ENCODE measurements around the gene NFASC. TPM values are rescaled to one million over a fixed set of nuclear protein-coding genes. Genes with fewer than 3 reads are reported as not detected.
A peak's percentile ranks its signal among the peaks of the same experiment; 100 is the strongest.

The NFASC gene
- total and polyA plus RNA-seq, 2 donors from 2014 or later: 23.2 to 29.9 TPM

- Histone ChIP-seq H3K9ac (ENCODE audit: low read length in 3 of 3) (no peak overlapping the region), H3K4me3 (ENCODE audit: low read length in 3 of 3) (no peak overlapping the region), H3K9me3 (ENCODE audit: control insufficient read depth in 2 of 3, insufficient read depth in 1 of 3, low read length in 3 of 3) (no peaks in the 10 kb centered on the region), H3K27me3 (ENCODE audit: control insufficient read depth, insufficient read depth, low read length) (no peaks in the 10 kb centered on the region), H3K36me3 (ENCODE audit: control insufficient read depth in 2 of 3, insufficient read depth in 3 of 3, low read length in 3 of 3) (no peaks in the 10 kb centered on the region), H3K27ac (ENCODE audit: low read depth in 2 of 2, low read length in 2 of 2) (no peak overlapping the region), H3K4me1 (ENCODE audit: control insufficient read depth in 2 of 3, insufficient read depth in 2 of 3, low read depth in 1 of 3, low read length in 3 of 3) (peaks cover 0 to 2% (median 0%) of the 10 kb centered on the region in 3 donors)
- FAIRE-seq (no peak), DNase-seq (no peak)
- TF ChIP-seq, protein P1, sequence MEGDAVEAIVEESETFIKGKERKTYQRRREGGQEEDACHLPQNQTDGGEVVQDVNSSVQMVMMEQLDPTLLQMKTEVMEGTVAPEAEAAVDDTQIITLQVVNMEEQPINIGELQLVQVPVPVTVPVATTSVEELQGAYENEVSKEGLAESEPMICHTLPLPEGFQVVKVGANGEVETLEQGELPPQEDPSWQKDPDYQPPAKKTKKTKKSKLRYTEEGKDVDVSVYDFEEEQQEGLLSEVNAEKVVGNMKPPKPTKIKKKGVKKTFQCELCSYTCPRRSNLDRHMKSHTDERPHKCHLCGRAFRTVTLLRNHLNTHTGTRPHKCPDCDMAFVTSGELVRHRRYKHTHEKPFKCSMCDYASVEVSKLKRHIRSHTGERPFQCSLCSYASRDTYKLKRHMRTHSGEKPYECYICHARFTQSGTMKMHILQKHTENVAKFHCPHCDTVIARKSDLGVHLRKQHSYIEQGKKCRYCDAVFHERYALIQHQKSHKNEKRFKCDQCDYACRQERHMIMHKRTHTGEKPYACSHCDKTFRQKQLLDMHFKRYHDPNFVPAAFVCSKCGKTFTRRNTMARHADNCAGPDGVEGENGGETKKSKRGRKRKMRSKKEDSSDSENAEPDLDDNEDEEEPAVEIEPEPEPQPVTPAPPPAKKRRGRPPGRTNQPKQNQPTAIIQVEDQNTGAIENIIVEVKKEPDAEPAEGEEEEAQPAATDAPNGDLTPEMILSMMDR (IDR thresholded peaks at IDR 0.05; ENCODE audit: borderline replicate concordance, extremely low read depth, insufficient read depth): no peak
- intact Hi-C loops (cut with DNase I): no loop called here
Measured at GRCh38 chr1:205054013-205054412, 183.4 kb downstream of the NFASC start.

DNA sequence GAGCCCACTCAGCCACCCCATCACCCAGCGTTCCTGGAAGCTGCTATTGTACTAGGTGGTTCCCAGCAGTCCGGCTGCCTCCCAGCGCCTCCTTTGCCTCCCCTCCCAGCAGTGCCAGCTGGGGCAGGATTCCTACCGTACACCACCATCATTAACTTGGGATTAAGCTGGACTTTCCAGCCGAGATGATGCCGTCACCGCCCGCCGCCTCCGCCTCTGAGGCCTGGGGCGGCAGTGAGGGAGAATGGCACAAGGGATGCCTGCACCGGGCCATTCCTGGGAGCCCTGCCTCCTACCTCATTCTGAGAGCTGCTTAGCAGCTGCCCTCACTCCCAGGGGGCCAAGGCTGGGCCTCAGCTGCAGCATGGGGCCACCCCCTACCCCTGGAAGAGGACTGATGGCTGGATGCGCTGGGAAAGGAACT is 185.5 kb downstream of the NFASC start:
- no peak overlapping the region for H3K9ac ChIP-seq (ENCODE audit: low read length in 3 of 3)
- intact Hi-C loops (cut with DNase I): no loop called here
- peak in 1 of 5 donors; percentile 39 for DNase-seq
- H3K27ac ChIP-seq (ENCODE audit: low read depth in 2 of 2, low read length in 2 of 2): no peak overlapping the region
- TF ChIP-seq, protein P1 (IDR thresholded peaks at IDR 0.05; ENCODE audit: borderline replicate concordance, extremely low read depth, insufficient read depth): no peak
- no peak for FAIRE-seq
- H3K27me3 ChIP-seq (ENCODE audit: control insufficient read depth, insufficient read depth, low read length): no peaks in the 10 kb centered on the region
- no peaks in the 10 kb centered on the region for H3K36me3 ChIP-seq (ENCODE audit: control insufficient read depth in 2 of 3, insufficient read depth in 3 of 3, low read length in 3 of 3)
- no peaks in the 10 kb centered on the region for H3K9me3 ChIP-seq (ENCODE audit: control insufficient read depth in 2 of 3, insufficient read depth in 1 of 3, low read length in 3 of 3)
- H3K4me1 ChIP-seq (ENCODE audit: control insufficient read depth in 2 of 3, insufficient read depth in 2 of 3, low read depth in 1 of 3, low read length in 3 of 3): peaks cover 0 to 10% (median 0%) of the 10 kb centered on the region in 3 donors
- H3K4me3 ChIP-seq (ENCODE audit: low read length in 3 of 3): no peak overlapping the region

- Histone ChIP-seq H3K27me3 (ENCODE audit: control insufficient read depth, insufficient read depth, low read length) (no peaks in the 10 kb centered on the region), H3K27ac (ENCODE audit: low read depth in 2 of 2, low read length in 2 of 2) (no peak overlapping the region), H3K9me3 (ENCODE audit: control insufficient read depth in 2 of 3, insufficient read depth in 1 of 3, low read length in 3 of 3) (no peaks in the 10 kb centered on the region), H3K4me1 (ENCODE audit: control insufficient read depth in 2 of 3, insufficient read depth in 2 of 3, low read depth in 1 of 3, low read length in 3 of 3) (peaks cover 0 to 10% (median 0%) of the 10 kb centered on the region in 3 donors), H3K36me3 (ENCODE audit: control insufficient read depth in 2 of 3, insufficient read depth in 3 of 3, low read length in 3 of 3) (no peaks in the 10 kb centered on the region), H3K4me3 (ENCODE audit: low read length in 3 of 3) (no peak overlapping the region), H3K9ac (ENCODE audit: low read length in 3 of 3) (no peak overlapping the region)
- FAIRE-seq: no peak
- intact Hi-C loops (cut with DNase I): no loop called here
- no peak for DNase-seq
- TF ChIP-seq, protein P1 (IDR thresholded peaks at IDR 0.05; ENCODE audit: borderline replicate concordance, extremely low read depth, insufficient read depth): no peak
Measured at GRCh38 chr1:205056956-205057568, 186.4 kb downstream of the NFASC start.

Measured in kidney (tissue), 14 donors.